Colon (tissue), 2 donors: ENCODE data around the gene DYRK1A.
"Not testable (repeated sequence)": the region's sequence is repeated elsewhere in the genome, so short reads cannot be mapped to it uniquely, and the experiment has no call there.

Experiments
- FAIRE-seq: peaks from 2 replicates; lab custom pipeline; 2012; peaks lifted over from hg19 to GRCh38; lab: Jason Lieb, UNC
- donor health status: control.
- donor health status: control.

The DYRK1A gene

DNA sequence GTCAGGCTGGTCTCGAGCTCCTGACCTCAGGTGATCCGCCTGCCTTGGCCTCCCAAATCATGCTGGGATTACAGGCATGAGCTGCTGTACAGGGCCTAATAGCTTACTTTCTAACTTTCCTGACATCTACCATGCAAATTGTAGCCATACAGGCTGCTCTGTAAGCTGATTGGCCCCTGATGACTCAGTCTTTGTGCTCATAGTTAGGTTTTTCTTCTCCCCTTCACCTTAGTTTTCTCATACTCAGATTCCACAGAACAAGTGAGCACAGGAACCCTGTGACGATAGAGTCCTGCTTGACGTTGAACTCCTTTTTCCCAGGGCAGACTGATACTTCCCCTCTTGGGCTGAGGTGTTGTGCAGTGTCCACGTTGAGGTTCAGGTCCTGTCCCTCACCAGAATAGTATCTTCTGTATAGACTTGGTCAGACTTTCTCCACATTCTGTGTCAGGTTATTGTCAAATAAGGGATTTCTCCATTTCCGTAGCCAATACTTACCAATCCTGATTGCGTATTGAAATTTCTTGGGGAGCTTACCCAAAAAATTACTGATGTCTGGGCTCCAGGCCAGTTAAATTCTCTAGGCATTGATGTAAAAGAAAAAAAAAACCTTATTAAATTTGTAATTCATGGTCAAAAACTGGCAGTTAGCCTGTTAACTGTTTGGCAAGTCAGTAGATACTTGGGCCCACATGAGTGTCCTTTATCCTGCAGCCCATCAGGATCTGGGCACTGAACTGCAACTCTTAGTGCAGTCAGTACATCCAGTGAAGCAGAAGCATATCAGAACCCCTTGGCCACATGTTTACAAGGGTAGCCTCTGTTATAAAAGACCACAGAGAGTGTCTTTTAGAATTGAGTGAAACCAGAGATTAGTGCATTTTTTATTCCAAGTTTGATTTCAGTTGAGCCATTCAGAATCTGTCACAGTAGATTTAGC, 118.2 kb downstream of the DYRK1A start:
- FAIRE-seq = no peak

GRCh38 chr21:37489553-37489952, 123.0 kb downstream of the DYRK1A start:
- no peak for FAIRE-seq

GRCh38 chr21:37490084-37490483, 123.5 kb downstream of the DYRK1A start:
- FAIRE-seq = no peak

DNA sequence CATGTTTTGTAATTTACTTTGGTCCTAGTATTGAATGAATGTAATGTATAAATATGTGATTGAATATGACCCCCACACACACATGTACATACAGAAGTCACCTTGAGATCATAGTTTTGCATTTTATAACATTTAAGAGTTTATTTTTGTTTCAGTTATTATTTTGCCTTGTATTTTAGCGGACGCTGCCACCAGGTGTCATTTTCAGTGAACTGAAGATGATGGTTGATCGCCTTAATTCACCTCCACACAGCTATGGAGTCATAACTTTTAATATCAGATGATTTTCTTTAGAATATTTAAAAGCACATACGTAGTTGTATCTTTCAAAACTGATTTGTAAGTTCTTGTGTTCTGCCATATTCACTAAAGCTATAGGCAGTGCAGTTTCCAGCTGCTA, 130.4 kb downstream of the DYRK1A start:
- no peak for FAIRE-seq

DNA sequence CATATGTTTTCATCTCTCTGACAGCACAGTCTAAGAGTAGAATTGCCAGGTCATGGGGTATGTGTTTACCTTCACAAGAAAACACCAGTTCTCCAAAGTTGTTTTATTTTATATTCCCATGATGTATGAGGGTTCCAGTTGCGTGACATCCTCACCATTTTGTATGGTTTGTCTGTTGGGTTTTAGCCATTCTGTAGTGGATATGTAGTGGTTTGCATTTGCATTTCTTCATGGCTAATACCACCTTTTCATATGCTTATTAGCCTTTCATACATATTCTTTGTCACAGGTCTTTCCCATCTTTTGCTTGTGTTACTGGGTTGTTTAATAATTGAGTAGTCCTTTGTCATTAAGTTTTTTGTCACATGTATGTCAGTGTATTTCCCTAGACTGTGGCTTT, 132.1 kb downstream of the DYRK1A start:
- no peak for FAIRE-seq

- FAIRE-seq = no peak
Observed at GRCh38 chr21:37502947-37503346, 136.4 kb downstream of the DYRK1A start.

GRCh38 chr21:37503848-37504467, 137.4 kb downstream of the DYRK1A start:
- no peak for FAIRE-seq

GRCh38 chr21:37505963-37506362, 139.4 kb downstream of the DYRK1A start:
- no peak for FAIRE-seq

- FAIRE-seq = no peak
Observed at GRCh38 chr21:37507716-37508115, 141.1 kb downstream of the DYRK1A start.

GRCh38 chr21:37508341-37508740, 141.8 kb downstream of the DYRK1A start:
- no peak for FAIRE-seq

DNA sequence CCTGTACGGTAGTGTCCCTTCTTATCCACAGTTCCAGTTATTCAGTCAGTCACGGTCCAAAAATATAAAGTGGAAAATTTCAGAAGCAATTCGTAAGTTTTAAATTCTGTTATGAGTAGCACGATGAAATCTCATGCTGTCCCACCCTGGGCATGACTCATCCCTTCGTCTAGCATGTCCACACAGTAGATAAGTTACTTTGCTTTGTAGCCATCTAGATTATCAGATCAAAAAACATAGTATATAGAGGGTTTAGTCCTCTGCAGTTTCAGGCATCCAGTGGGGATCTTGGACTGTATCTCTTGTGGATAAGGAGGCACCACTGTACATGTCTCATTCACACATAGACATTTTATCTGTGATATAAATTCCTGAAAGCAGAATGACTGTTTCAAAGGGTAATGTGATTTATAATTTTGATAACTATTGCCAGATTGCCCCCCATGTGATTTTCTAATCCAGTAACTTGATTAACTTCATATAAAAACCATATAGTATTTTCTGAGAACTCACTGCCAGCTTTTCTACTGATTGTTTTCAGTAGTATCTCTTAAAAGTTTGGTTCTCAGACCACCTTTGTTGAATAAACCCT, 143.3 kb downstream of the DYRK1A start:
- no peak for FAIRE-seq

DNA sequence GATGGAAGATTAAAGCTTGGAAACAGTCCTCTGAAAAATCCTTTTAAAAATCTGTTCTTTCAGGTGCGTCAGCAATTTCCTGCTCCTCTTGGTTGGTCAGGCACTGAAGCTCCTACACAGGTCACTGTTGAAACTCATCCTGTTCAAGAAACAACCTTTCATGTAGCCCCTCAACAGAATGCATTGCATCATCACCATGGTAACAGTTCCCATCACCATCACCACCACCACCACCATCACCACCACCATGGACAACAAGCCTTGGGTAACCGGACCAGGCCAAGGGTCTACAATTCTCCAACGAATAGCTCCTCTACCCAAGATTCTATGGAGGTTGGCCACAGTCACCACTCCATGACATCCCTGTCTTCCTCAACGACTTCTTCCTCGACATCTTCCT, 145.3 kb downstream of the DYRK1A start:
- FAIRE-seq = no peak

- FAIRE-seq = no peak
Observed at GRCh38 chr21:37513383-37513782, 146.8 kb downstream of the DYRK1A start.

DNA sequence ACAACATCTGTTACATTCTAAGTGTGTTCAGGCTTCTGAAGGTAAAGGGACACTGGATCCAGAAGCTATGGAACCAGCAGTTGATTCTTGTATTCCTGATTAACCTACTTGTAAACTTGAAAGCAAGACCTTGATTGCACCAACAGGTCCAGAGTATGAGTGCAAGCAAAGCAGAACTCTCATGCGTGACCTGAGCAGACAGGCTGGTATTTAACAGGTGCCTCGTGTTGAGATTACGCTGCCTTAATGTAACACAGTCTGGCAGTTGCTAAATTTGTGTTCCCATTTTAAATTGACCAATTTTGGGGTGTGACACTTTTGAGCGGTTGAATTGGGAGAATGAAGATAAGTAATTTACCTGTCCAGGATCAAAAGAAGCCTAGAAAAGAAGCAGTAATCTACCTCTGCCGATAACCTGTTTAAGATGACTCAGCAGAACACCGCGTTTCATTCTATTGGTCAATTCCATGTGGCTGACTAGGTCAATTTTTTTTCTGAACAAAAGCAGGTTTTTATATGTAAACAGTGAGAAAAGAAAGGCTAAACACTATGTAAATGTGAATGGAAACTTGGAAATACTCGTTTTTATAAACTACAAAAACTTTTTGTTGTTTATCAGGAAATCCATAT, 147.6 kb downstream of the DYRK1A start:
- no peak for FAIRE-seq

DNA sequence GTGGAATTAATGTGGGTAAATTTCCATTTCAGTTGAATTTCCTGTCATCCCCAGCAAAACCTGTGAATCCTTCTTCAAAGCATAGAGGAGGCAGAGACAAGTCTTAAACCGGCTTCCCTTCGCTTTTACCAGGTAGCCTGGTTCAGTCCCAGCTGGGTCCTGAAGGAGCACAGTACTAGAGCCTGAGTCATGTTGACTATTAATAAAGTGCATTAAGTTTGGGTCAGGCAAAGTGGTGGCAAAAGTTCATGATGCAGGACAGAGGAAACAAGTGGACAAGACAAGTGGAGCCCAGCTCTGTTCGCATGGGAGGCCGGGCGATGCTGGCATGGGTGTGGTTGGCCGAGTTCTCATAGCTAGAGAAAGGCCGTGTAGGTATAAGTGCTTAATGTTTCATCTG, 150.4 kb downstream of the DYRK1A start:
- FAIRE-seq = no peak

- FAIRE-seq = no peak
Observed at GRCh38 chr21:37520801-37521200, 154.2 kb downstream of the DYRK1A start.

- no peak for FAIRE-seq
Observed at GRCh38 chr21:37521658-37522057, 155.1 kb downstream of the DYRK1A start.

DNA sequence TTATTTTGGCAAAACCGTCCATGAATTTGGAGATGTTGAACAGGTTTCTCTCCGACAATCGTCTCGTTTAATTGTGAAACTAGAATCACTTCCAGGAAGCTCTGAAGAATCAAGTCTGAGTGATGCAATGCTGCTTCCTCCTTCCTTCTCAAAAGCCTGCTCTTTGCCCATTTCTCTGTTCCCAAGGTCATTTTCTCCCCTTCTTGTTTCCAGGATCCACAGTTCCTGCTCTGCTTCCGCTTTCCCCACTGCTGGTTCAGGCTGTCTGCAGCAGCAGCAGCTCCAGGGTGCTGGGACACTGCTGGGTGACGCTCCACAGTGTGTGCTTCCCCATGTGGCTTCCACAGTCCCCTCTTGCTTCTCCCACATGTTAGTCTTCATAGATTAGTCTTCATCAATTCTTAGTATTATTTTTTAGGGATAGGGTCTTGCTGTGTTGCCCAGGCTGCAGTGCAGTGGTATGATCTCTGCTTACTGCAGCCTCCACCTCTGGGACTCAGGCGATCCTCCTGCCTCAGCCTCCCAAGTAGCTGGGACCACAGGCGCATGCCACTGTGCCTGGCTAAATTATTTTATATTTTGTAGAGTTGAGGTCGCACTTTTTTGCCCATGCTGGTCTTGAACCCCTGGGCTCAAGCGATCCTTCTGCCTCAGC, 156.2 kb downstream of the DYRK1A start:
- FAIRE-seq = no peak

- not testable (repeated sequence) for FAIRE-seq
Observed at GRCh38 chr21:37524944-37525343, 158.4 kb downstream of the DYRK1A start.

GRCh38 chr21:37525810-37526209, 159.2 kb downstream of the DYRK1A start:
- FAIRE-seq = no peak

- FAIRE-seq = no peak
Observed at GRCh38 chr21:37527103-37527502, 160.5 kb downstream of the DYRK1A start.

- FAIRE-seq = no peak
Observed at GRCh38 chr21:37527716-37528115, 161.1 kb downstream of the DYRK1A start.
